HepG2 (cell line): ENCODE data around the gene ASH1L. TPM values are rescaled to one million over a fixed set of nuclear protein-coding genes. Genes with fewer than 3 reads are reported as not detected.

ENCODE experiments used
- ATF1 ChIP-seq: IDR thresholded peaks from 2 replicates; pipeline ENCODE4 v1.6.1; 2016; ENCODE audit warnings: mild to moderate bottlenecking, control low read depth
- CEBPG ChIP-seq: IDR thresholded peaks from 2 replicates; pipeline ENCODE4 v1.6.1; 2016
- JDP2 ChIP-seq: sonication (generic); formaldehyde crosslinking; IDR thresholded peaks from 2 replicates; pipeline ENCODE4 v1.8.1; 2022; ENCODE audit warnings: missing genetic modification reagents, borderline replicate concordance
- PHF5A ChIP-seq: IDR thresholded peaks from one replicate; pipeline ENCODE4 v1.6.1; 2018; ENCODE audit warnings: low read depth, missing genetic modification reagents; ENCODE audit not compliant: unreplicated experiment
- POLR2AphosphoS2 ChIP-seq: IDR thresholded peaks from 2 replicates; pipeline ENCODE4 v1.6.1; 2011; ENCODE audit warnings: low read depth, low read length, improper control_type of control experiment
- RAD21 ChIP-seq: fragments of 450-650 bp; formaldehyde crosslinking; IDR thresholded peaks from 2 replicates; pipeline ENCODE4 v1.5.0; 2020; ENCODE audit warnings: mild to moderate bottlenecking
- SRSF4 ChIP-seq: fragments of 200-400 bp; formaldehyde crosslinking; IDR thresholded peaks from one replicate; pipeline ENCODE4 v1.6.1; 2018; ENCODE audit warnings: mild to moderate bottlenecking, low read depth, low read length, moderate library complexity; ENCODE audit not compliant: poor library complexity, severe bottlenecking
- TEAD2 ChIP-seq: sonication (generic); formaldehyde crosslinking; IDR thresholded peaks from 2 replicates; pipeline ENCODE4 v1.9.0; 2021; ENCODE audit warnings: missing genetic modification reagents
- ZFP37 ChIP-seq: sonication (generic); formaldehyde crosslinking; IDR thresholded peaks from 2 replicates; pipeline ENCODE4 v1.4.0; 2020; ENCODE audit warnings: missing genetic modification reagents, borderline replicate concordance
- ZNF326 ChIP-seq: sonication (generic); formaldehyde crosslinking; IDR thresholded peaks from 2 replicates; pipeline ENCODE4 v1.4.0; 2020; ENCODE audit warnings: missing genetic modification reagents, borderline replicate concordance
- ZNF589 ChIP-seq: sonication (generic); formaldehyde crosslinking; conservative IDR thresholded peaks from 2 replicates; pipeline ENCODE4 v1.8.0; 2022; ENCODE audit warnings: mild to moderate bottlenecking, moderate library complexity, missing genetic modification reagents
- ZNF629 ChIP-seq: sonication (generic); formaldehyde crosslinking; conservative IDR thresholded peaks from 2 replicates; pipeline ENCODE4 v1.5.0; 2020; ENCODE audit warnings: missing genetic modification reagents
- ZNF772 ChIP-seq: sonication (generic); formaldehyde crosslinking; IDR thresholded peaks from 2 replicates; pipeline ENCODE4 v1.5.0; 2020; ENCODE audit warnings: mild to moderate bottlenecking, missing genetic modification reagents
- ZNF790 ChIP-seq: sonication (generic); formaldehyde crosslinking; IDR thresholded peaks from 2 replicates; pipeline ENCODE4 v1.8.0; 2022; ENCODE audit warnings: missing genetic modification reagents, mild to moderate bottlenecking, borderline replicate concordance
- polyA plus RNA-seq, 8 experiments: library from polyadenylated mRNA; depleted of rRNA in 3 of 8; stranded (reverse) in 7 of 8; unstranded in 1 of 8; fragments of >200 nt; fragmentation: Illumina TruSeq in 4 of 8; extraction: Trizol in 4 of 8; gene quantifications; 2 replicates each; pipeline versions ENCODE4 v1.2.1 to v1.2.3, GENCODE V29; 2011 to 2016; ENCODE audit warnings: low read depth in 4 of 8, missing spikeins in 1 of 8, mixed read lengths in 1 of 8; ENCODE audit not compliant: insufficient read depth in 1 of 8
- total RNA-seq, 5 experiments: library from RNA; depleted of rRNA; stranded (reverse); fragments of >200 nt; fragmentation: Illumina TruSeq; extraction: Trizol; gene quantifications; 2 replicates each; pipeline ENCODE4 v1.2.3, GENCODE V29; 2016; ENCODE audit warnings: low read depth in 1 of 5
- TF ChIP-seq, protein P1 (sequence below): sonication (generic); formaldehyde crosslinking; IDR thresholded peaks from 2 replicates; pipeline ENCODE4 v1.5.0; 2020; ENCODE audit warnings: mild to moderate bottlenecking, missing genetic modification reagents, borderline replicate concordance
- TF ChIP-seq, protein P2 (sequence below): IDR thresholded peaks from 2 replicates; pipeline ENCODE4 v1.6.1; 2012; ENCODE audit warnings: inconsistent platforms
- TF ChIP-seq, protein P3 (sequence below): sonication (generic); formaldehyde crosslinking; IDR thresholded peaks from 2 replicates; pipeline ENCODE4 v1.5.1; 2020; ENCODE audit warnings: missing genetic modification reagents, mild to moderate bottlenecking, borderline replicate concordance
- TF ChIP-seq, protein P4 (sequence below): sonication (generic); formaldehyde crosslinking; IDR thresholded peaks from 2 replicates; pipeline ENCODE4 v1.8.1; 2023; ENCODE audit warnings: mild to moderate bottlenecking, missing genetic modification reagents
- TF ChIP-seq, protein P5 (sequence below): sonication (generic); formaldehyde crosslinking; IDR thresholded peaks from 2 replicates; pipeline ENCODE4 v1.4.0; 2020; ENCODE audit warnings: missing genetic modification reagents; ENCODE audit errors: not compliant biosample characterization

The ASH1L gene
- total and polyA plus RNA-seq, 2 of the 13 experiments (the other 11 are each of a cell fraction or from before 2014, with no cell fraction given), result 10.2 to 15.3 TPM

DNA sequence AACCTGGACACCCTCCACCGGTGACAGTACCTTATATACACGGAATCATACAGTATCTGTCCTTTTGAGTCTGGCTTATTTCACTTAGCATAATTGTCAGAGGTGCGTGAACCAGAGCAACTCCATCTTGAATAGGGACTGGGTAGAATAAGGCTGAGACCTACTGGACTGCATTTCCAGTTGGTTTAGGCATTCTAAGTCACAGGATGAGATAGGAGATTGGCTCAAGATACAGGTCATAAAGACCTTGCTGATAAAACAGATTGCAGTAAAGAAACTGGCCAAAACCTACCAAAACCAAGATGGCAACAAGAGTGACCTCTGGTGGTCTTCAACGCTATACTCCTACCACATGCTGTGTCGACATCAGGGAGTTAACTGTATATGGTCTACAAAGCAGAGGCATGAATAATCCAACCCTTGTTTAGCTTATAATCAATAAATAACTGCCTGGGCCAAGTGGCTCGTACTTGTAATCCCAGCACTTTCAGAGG, 255.3 kb downstream of the ASH1L start (continued):
- TF ChIP-seq ZNF326 (CRISPR knock-in tag) (no peak), ATF1 (CRISPR knock-in tag) (no peak), ZNF790 (CRISPR knock-in tag) (peak; percentile 18; the same call in 1 of the 2 replicates), ZNF629 (CRISPR knock-in tag) (no peak), ZFP37 (no peak), ZNF589 (CRISPR knock-in tag) (no peak), SRSF4 (no peak), POLR2AphosphoS2 (no peak), TEAD2 (CRISPR knock-in tag) (no peak), CEBPG (CRISPR knock-in tag) (peak; percentile 80), PHF5A (CRISPR knock-in tag) (peak; percentile 66), JDP2 (no peak), ZNF772 (CRISPR knock-in tag) (no peak), RAD21 (CRISPR knock-in tag) (peak; percentile 71)
- TF ChIP-seq, protein P1, sequence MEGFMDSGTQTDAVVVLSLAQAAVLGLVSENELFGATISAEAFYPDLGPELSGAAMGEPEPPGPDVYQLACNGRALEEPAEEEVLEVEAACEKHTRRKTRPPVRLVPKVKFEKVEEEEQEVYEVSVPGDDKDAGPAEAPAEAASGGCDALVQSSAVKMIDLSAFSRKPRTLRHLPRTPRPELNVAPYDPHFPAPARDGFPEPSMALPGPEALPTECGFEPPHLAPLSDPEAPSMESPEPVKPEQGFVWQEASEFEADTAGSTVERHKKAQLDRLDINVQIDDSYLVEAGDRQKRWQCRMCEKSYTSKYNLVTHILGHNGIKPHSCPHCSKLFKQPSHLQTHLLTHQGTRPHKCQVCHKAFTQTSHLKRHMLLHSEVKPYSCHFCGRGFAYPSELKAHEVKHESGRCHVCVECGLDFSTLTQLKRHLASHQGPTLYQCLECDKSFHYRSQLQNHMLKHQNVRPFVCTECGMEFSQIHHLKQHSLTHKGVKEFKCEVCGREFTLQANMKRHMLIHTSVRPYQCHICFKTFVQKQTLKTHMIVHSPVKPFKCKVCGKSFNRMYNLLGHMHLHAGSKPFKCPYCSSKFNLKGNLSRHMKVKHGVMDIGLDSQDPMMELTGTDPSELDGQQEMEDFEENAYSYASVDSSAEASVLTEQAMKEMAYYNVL (CRISPR knock-in tag), result no peak
- TF ChIP-seq, protein P2, sequence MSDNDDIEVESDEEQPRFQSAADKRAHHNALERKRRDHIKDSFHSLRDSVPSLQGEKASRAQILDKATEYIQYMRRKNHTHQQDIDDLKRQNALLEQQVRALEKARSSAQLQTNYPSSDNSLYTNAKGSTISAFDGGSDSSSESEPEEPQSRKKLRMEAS, result peak; percentile 58; the same call in 1 of the 2 replicates
- TF ChIP-seq, protein P3, sequence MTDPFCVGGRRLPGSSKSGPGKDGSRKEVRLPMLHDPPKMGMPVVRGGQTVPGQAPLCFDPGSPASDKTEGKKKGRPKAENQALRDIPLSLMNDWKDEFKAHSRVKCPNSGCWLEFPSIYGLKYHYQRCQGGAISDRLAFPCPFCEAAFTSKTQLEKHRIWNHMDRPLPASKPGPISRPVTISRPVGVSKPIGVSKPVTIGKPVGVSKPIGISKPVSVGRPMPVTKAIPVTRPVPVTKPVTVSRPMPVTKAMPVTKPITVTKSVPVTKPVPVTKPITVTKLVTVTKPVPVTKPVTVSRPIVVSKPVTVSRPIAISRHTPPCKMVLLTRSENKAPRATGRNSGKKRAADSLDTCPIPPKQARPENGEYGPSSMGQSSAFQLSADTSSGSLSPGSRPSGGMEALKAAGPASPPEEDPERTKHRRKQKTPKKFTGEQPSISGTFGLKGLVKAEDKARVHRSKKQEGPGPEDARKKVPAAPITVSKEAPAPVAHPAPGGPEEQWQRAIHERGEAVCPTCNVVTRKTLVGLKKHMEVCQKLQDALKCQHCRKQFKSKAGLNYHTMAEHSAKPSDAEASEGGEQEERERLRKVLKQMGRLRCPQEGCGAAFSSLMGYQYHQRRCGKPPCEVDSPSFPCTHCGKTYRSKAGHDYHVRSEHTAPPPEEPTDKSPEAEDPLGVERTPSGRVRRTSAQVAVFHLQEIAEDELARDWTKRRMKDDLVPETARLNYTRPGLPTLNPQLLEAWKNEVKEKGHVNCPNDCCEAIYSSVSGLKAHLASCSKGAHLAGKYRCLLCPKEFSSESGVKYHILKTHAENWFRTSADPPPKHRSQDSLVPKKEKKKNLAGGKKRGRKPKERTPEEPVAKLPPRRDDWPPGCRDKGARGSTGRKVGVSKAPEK (CRISPR knock-in tag), result no peak
- TF ChIP-seq, protein P4, sequence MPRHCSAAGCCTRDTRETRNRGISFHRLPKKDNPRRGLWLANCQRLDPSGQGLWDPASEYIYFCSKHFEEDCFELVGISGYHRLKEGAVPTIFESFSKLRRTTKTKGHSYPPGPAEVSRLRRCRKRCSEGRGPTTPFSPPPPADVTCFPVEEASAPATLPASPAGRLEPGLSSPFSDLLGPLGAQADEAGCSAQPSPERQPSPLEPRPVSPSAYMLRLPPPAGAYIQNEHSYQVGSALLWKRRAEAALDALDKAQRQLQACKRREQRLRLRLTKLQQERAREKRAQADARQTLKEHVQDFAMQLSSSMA, result no peak
- TF ChIP-seq, protein P5, sequence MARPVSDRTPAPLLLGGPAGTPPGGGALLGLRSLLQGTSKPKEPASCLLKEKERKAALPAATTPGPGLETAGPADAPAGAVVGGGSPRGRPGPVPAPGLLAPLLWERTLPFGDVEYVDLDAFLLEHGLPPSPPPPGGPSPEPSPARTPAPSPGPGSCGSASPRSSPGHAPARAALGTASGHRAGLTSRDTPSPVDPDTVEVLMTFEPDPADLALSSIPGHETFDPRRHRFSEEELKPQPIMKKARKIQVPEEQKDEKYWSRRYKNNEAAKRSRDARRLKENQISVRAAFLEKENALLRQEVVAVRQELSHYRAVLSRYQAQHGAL, result no peak
